H1 (cell line): ENCODE measurements around the gene MRRF. TPM values are rescaled to one million over a fixed set of nuclear protein-coding genes. Genes with fewer than 3 reads are reported as not detected.

Experiments used
- CTCF ChIA-PET: fragments of 300-600 bp; sonication (Branson Sonifier 250); formaldehyde crosslinking; loops from one replicate; lab custom pipeline; 2021; ENCODE audit not compliant: partially characterized antibody; lab: Charles Lee
- POLR2A ChIA-PET: fragments of 300-600 bp; sonication (Branson Sonifier 250); formaldehyde crosslinking; loops from one replicate; lab custom pipeline; 2021; ENCODE audit warnings: inconsistent platforms; ENCODE audit not compliant: partially characterized antibody; lab: Charles Lee
- DNase-seq, 2 experiments: peaks; one replicate each; pipeline versions ENCODE4 v3.0.0 to v3.0.0-alpha.2; 2010 to 2022; ENCODE audit warnings: low spot score in 2 of 2, low read depth in 1 of 2, mixed read lengths in 1 of 2
- FAIRE-seq: peaks from 2 replicates; lab custom pipeline; 2011; peaks lifted over from hg19 to GRCh38; lab: Jason Lieb, UNC
- H2AFZ ChIP-seq: 2 replicates; pipeline ENCODE4 v1.8.1; 2012; ENCODE audit warnings: low read length, inconsistent platforms
- H2AK5ac ChIP-seq: 2 replicates; pipeline ENCODE4 v1.6.1; 2013; ENCODE audit warnings: low read depth, low read length
- H2BK120ac ChIP-seq: replicated peaks from 2 replicates; pipeline ENCODE3; 2013; ENCODE audit warnings: low read depth, low read length, inconsistent platforms
- H2BK12ac ChIP-seq: 2 replicates; pipeline ENCODE4 v1.6.1; 2013; ENCODE audit warnings: low read depth, low read length
- H2BK15ac ChIP-seq: 2 replicates; pipeline ENCODE4 v1.6.1; 2013; ENCODE audit warnings: low read length
- H2BK20ac ChIP-seq: 2 replicates; pipeline ENCODE4 v1.6.1; 2013; ENCODE audit warnings: low read length
- H2BK5ac ChIP-seq: 2 replicates; pipeline ENCODE4 v1.6.1; 2013; ENCODE audit warnings: low read depth, low read length
- H3K14ac ChIP-seq: 2 replicates; pipeline ENCODE4 v1.6.1; 2013; ENCODE audit warnings: inconsistent platforms; ENCODE audit not compliant: insufficient read length
- H3K18ac ChIP-seq: 2 replicates; pipeline ENCODE4 v1.6.1; 2013; ENCODE audit warnings: low read length; ENCODE audit errors: extremely low read depth
- H3K23ac ChIP-seq: 2 replicates; pipeline ENCODE4 v1.6.1; 2013; ENCODE audit warnings: inconsistent platforms; ENCODE audit not compliant: insufficient read length
- H3K23me2 ChIP-seq: 2 replicates; pipeline ENCODE4 v1.6.1; 2013; ENCODE audit warnings: low read depth, low read length
- H3K27ac ChIP-seq: 2 replicates; pipeline ENCODE4 v1.6.1; 2011; ENCODE audit warnings: low read depth, low read length, inconsistent platforms
- H3K27me3 ChIP-seq, 4 experiments: replicated peaks in 1 of 4; 1 replicate in 1 of 4; 2 replicates in 3 of 4; pipeline versions ENCODE4 v1.6.1 to v1.8.1; 2011 to 2013; ENCODE audit warnings: low read length in 3 of 4, mild to moderate bottlenecking in 3 of 4, inconsistent platforms in 2 of 4, mixed read lengths in 2 of 4, moderate library complexity in 1 of 4; ENCODE audit not compliant: control insufficient read depth in 3 of 4, insufficient read depth in 3 of 4; ENCODE audit errors: extremely low read depth in 1 of 4
- H3K36me3 ChIP-seq, 4 experiments: 2 replicates each; pipeline versions ENCODE4 v1.6.1 to v1.8.1; 2011 to 2013; ENCODE audit warnings: mild to moderate bottlenecking in 4 of 4, low read length in 3 of 4, moderate library complexity in 2 of 4, control low read depth in 1 of 4, inconsistent platforms in 1 of 4; ENCODE audit not compliant: insufficient read depth in 4 of 4, control insufficient read depth in 2 of 4
- H3K4ac ChIP-seq: replicated peaks from 2 replicates; pipeline ENCODE3; 2013; ENCODE audit warnings: low read length, low read depth, mixed read lengths, inconsistent platforms; ENCODE audit not compliant: insufficient read length
- H3K4me1 ChIP-seq, 4 experiments: replicated peaks in 1 of 4; 1 replicate in 1 of 4; 2 replicates in 3 of 4; pipeline versions ENCODE4 v1.6.1 to v1.8.1; 2011 to 2013; ENCODE audit warnings: low read length in 3 of 4, inconsistent platforms in 2 of 4, mixed read lengths in 1 of 4; ENCODE audit not compliant: insufficient read depth in 4 of 4, control insufficient read depth in 3 of 4
- H3K4me2 ChIP-seq, 2 experiments: 2 replicates each; pipeline versions ENCODE4 v1.6.1 to v1.8.1; 2011 to 2013; ENCODE audit warnings: low read depth in 2 of 2, low read length in 2 of 2, control low read depth in 1 of 2, inconsistent platforms in 1 of 2, mild to moderate bottlenecking in 1 of 2; ENCODE audit not compliant: insufficient read depth in 1 of 2
- H3K4me3 ChIP-seq, 4 experiments: fragments of 200-600, 300-600 bp in 1 of 4; sonication (generic), shearing (Covaris generic), sonication (Bioruptor Twin) in 1 of 4; 2 replicates each; pipeline versions ENCODE4 v1.5.1 to v1.8.1; 2011 to 2016; ENCODE audit warnings: low read length in 4 of 4, low read depth in 3 of 4, control low read depth in 2 of 4, inconsistent platforms in 2 of 4, mild to moderate bottlenecking in 2 of 4, mixed read lengths in 1 of 4, moderate library complexity in 1 of 4; ENCODE audit not compliant: insufficient read depth in 2 of 4; ENCODE audit errors: extremely low read depth in 1 of 4
- H3K56ac ChIP-seq: replicated peaks from 2 replicates; pipeline ENCODE3; 2013; ENCODE audit warnings: low read depth, mild to moderate bottlenecking, mixed read lengths, low read length, inconsistent platforms; ENCODE audit not compliant: insufficient read length
- H3K79me1 ChIP-seq: 2 replicates; pipeline ENCODE4 v1.6.1; 2013; ENCODE audit warnings: low read depth, low read length, control low read depth
- H3K79me2 ChIP-seq, 2 experiments: 2 replicates each; pipeline versions ENCODE4 v1.6.1 to v1.8.1; 2012 to 2013; ENCODE audit warnings: low read length in 2 of 2, mild to moderate bottlenecking in 2 of 2, inconsistent platforms in 1 of 2; ENCODE audit not compliant: insufficient read depth in 2 of 2, control insufficient read depth in 1 of 2
- H3K9ac ChIP-seq, 4 experiments: replicated peaks in 1 of 4; 1 replicate in 1 of 4; 2 replicates in 3 of 4; pipeline versions ENCODE4 v1.6.1 to v1.8.1; 2011 to 2013; ENCODE audit warnings: low read depth in 3 of 4, low read length in 3 of 4, control low read depth in 2 of 4, mild to moderate bottlenecking in 2 of 4, moderate library complexity in 2 of 4, inconsistent platforms in 1 of 4; ENCODE audit errors: extremely low read depth in 1 of 4
- H3K9me3 ChIP-seq, 2 experiments: 2 replicates each; pipeline versions ENCODE4 v1.6.1 to v1.8.1; 2012 to 2013; ENCODE audit warnings: mild to moderate bottlenecking in 2 of 2, moderate library complexity in 2 of 2, control low read depth in 1 of 2, inconsistent platforms in 1 of 2, low read depth in 1 of 2, low read length in 1 of 2, mixed read lengths in 1 of 2; ENCODE audit not compliant: insufficient read depth in 2 of 2
- H4K20me1 ChIP-seq, 2 experiments: replicated peaks in 1 of 2; 2 replicates each; pipeline versions ENCODE3 to v1.8.1; 2011 to 2013; ENCODE audit warnings: inconsistent platforms in 2 of 2, low read length in 2 of 2, mild to moderate bottlenecking in 1 of 2; ENCODE audit not compliant: insufficient read depth in 2 of 2, control insufficient read depth in 1 of 2
- H4K5ac ChIP-seq: 2 replicates; pipeline ENCODE4 v1.6.1; 2013; ENCODE audit warnings: low read length, low read depth, mixed read lengths, inconsistent platforms; ENCODE audit not compliant: insufficient read length
- H4K8ac ChIP-seq: 2 replicates; pipeline ENCODE4 v1.8.0; 2013; ENCODE audit warnings: mild to moderate bottlenecking, moderate library complexity, low read length, inconsistent platforms; ENCODE audit not compliant: insufficient read depth; ENCODE audit errors: extremely low read depth
- H4K91ac ChIP-seq: replicated peaks from 2 replicates; pipeline ENCODE3; 2013; ENCODE audit warnings: low read length, mixed read lengths, inconsistent platforms; ENCODE audit not compliant: insufficient read length
- ASH2L ChIP-seq: fragments of 200-600, 300-600 bp; sonication (generic); IDR thresholded peaks from one replicate; pipeline ENCODE4 v1.7.1; 2017; ENCODE audit warnings: low read length
- CEBPB ChIP-seq: IDR thresholded peaks from 2 replicates; pipeline ENCODE4 v1.6.1; 2012; ENCODE audit warnings: low read depth, low read length
- EZH2 ChIP-seq: fragments of 200-600 bp; sonication (generic); IDR thresholded peaks from 2 replicates; pipeline ENCODE4 v1.7.1; 2012; ENCODE audit warnings: low read depth, mild to moderate bottlenecking, moderate library complexity, low read length, inconsistent platforms; ENCODE audit not compliant: severe bottlenecking
- JUND ChIP-seq: IDR thresholded peaks from 2 replicates; pipeline ENCODE4 v1.6.1; 2011; ENCODE audit warnings: mild to moderate bottlenecking, improper control_type of control experiment, low read length
- KDM5A ChIP-seq: fragments of 200-600 bp; IDR thresholded peaks from 2 replicates; pipeline ENCODE4 v1.7.1; 2012; ENCODE audit warnings: mild to moderate bottlenecking, low read length, inconsistent platforms, mixed read lengths
- NANOG ChIP-seq: IDR thresholded peaks from 2 replicates; pipeline ENCODE4 v1.6.1; 2011; ENCODE audit warnings: low read length, low read depth, mild to moderate bottlenecking, inconsistent platforms; ENCODE audit not compliant: insufficient read depth, poor library complexity, severe bottlenecking
- POU5F1 ChIP-seq: IDR thresholded peaks from 2 replicates; pipeline ENCODE4 v1.6.1; 2011; ENCODE audit warnings: low read depth, mild to moderate bottlenecking, low read length, moderate library complexity
- SP4 ChIP-seq: IDR thresholded peaks from 2 replicates; pipeline ENCODE4 v1.6.1; 2012; ENCODE audit warnings: low read length, inconsistent platforms
- SUZ12 ChIP-seq: fragments of 200-600 bp; sonication (generic); IDR thresholded peaks from 2 replicates; pipeline ENCODE4 v1.6.1; 2012; ENCODE audit warnings: mild to moderate bottlenecking, inconsistent platforms, low read length, moderate library complexity, mixed read lengths
- WGBS, 2 experiments: shearing (Covaris generic) in 1 of 2; methylation state at CpG; one replicate each; pipeline versions ENCODE4 v1.1.6 to v1.1.7; 2013 to 2015; ENCODE audit warnings: low lambda C conversion rate in 2 of 2, mixed read lengths in 2 of 2, inconsistent platforms in 1 of 2, low coverage in 1 of 2, missing lambda C conversion rate in 1 of 2; ENCODE audit not compliant: insufficient replicate concordance in 2 of 2, insufficient coverage in 1 of 2, insufficient read length in 1 of 2; ENCODE audit errors: extremely low coverage in 1 of 2, missing lambda C conversion rate in 1 of 2; 5-methylcytosine and 5-hydroxymethylcytosine counted together
- polyA plus RNA-seq, 7 experiments: library from polyadenylated mRNA; depleted of rRNA in 3 of 7; stranded (reverse) in 5 of 7; unstranded in 2 of 7; fragments of >200 nt in 5 of 7; fragments of 200-250 nt in 2 of 7; gene quantifications; 1 replicate in 5 of 7; 2 replicates in 1 of 7; 4 replicates in 1 of 7; pipeline versions ENCODE4 v1.2.1 to v1.2.3, GENCODE V29; 2011 to 2013; ENCODE audit warnings: missing spikeins in 2 of 7, mixed read lengths in 2 of 7
- total RNA-seq: library from RNA; stranded (reverse); fragmentation: NEBNext Ultra II Directional; extraction: Animal tissue kit (Norgen Biotek cat#: 25700); gene quantifications from 2 replicates; pipeline ENCODE4 v1.2.1, GENCODE V29; 2021
- TF ChIP-seq, protein P1 (sequence below): IDR thresholded peaks from 2 replicates; pipeline ENCODE4 v1.6.1; 2011; ENCODE audit warnings: low read depth, mild to moderate bottlenecking, low read length; ENCODE audit not compliant: insufficient read depth

MRRF gene
- total and polyA plus RNA-seq, 2 of the 8 experiments (the other 6 are each of a cell fraction or from before 2014, with no cell fraction given) = 29.4 to 47.8 TPM

DNA sequence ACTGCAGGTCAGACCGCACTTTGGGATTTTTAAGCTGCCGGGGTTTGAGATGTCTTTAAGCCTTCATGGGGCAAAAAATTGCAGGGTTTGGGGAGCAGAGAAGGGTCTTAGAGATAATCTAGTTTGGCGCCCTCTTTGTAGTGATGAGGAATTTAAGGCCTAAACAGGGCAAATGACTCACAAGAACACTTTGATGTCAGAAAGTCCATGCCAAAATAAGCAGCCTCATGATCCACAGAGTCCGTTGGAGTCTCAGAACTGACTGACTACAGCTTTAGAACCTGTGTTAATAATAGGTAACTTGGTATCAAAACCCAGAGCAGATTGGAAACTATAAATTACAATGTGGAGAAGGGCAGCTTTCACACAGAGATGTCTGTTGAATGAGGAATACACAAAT, 70.2 kb downstream of the MRRF start:
- H3K79me1 ChIP-seq = no peaks in the 10 kb centered on the region
- H2BK12ac ChIP-seq = no peak overlapping the region
- no peak overlapping the region for H3K4me3 ChIP-seq
- no peaks in the 10 kb centered on the region; the same call in 1 of the 2 replicates for H3K23me2 ChIP-seq
- H3K36me3 ChIP-seq = no peaks in the 10 kb centered on the region
- H4K5ac ChIP-seq = no peak overlapping the region
- no peak for TF ChIP-seq EZH2
- no peak for TF ChIP-seq CEBPB
- TF ChIP-seq SP4 = no peak
- TF ChIP-seq, protein P1, sequence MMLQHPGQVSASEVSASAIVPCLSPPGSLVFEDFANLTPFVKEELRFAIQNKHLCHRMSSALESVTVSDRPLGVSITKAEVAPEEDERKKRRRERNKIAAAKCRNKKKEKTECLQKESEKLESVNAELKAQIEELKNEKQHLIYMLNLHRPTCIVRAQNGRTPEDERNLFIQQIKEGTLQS = no peak
- TF ChIP-seq POU5F1 = no peak
- TF ChIP-seq ASH2L = no peak
- TF ChIP-seq KDM5A = no peak
- TF ChIP-seq NANOG = no peak
- TF ChIP-seq SUZ12 = no peak
- TF ChIP-seq JUND = no peak
- ChIA-PET POLR2A (no interaction called here), CTCF (interaction anchor here (1.0 to 25.6 kb wide), 6 partner anchors 8 to 212 kb away, joined by 3 to 544 read pairs (median 5); no protein-coding TSS in a partner anchor)
- H4K91ac ChIP-seq = no peak overlapping the region
- H3K9me3 ChIP-seq = no peaks in the 10 kb centered on the region
- WGBS, 2 experiments = 86% methylated on average over 4 of the region's 4 CpGs; no CpG with 5 or more reads in 1 of the 2 experiments
- no peak overlapping the region for H2BK20ac ChIP-seq
- no peak overlapping the region for H2AFZ ChIP-seq
- no peak overlapping the region for H3K27ac ChIP-seq
- H2BK120ac ChIP-seq = no peak overlapping the region
- H3K56ac ChIP-seq = no peak overlapping the region
- no peak overlapping the region for H3K4ac ChIP-seq
- peaks cover 17 to 47% (median 28%) of the 10 kb centered on the region in 4 experiments for H3K4me1 ChIP-seq
- no peak overlapping the region for H3K4me2 ChIP-seq
- H3K79me2 ChIP-seq = no peaks in the 10 kb centered on the region
- no peak overlapping the region for H3K9ac ChIP-seq
- no peaks in the 10 kb centered on the region for H4K20me1 ChIP-seq
- H3K18ac ChIP-seq = no peak overlapping the region
- H2AK5ac ChIP-seq = no peak overlapping the region
- no peak overlapping the region for H2BK5ac ChIP-seq
- FAIRE-seq = no peak
- DNase-seq = no peak
- H2BK15ac ChIP-seq = no peak overlapping the region
- H4K8ac ChIP-seq = no peak overlapping the region
- H3K23ac ChIP-seq = no peak overlapping the region
- no peak overlapping the region for H3K14ac ChIP-seq
- 0 out of 7 replicates have a peak, but pooled peaks cover 0 to 2% (median 0%) of the 10 kb centered on the region in 4 experiments for H3K27me3 ChIP-seq
